NCI-H82 treated with DMSO at 0.1 percent for 48 hours (cell line): ENCODE results near the gene GLB1L3.
"Not testable (repeated sequence)": the region's sequence is repeated elsewhere in the genome, so short reads cannot be mapped to it uniquely, and the experiment has no call there.

Experiments used
- DNase-seq: peaks from one replicate; lab custom pipeline; 2025; ENCODE audit not compliant: unreplicated experiment; lab: John Stamatoyannopoulos, UW

The GLB1L3 gene

DNA sequence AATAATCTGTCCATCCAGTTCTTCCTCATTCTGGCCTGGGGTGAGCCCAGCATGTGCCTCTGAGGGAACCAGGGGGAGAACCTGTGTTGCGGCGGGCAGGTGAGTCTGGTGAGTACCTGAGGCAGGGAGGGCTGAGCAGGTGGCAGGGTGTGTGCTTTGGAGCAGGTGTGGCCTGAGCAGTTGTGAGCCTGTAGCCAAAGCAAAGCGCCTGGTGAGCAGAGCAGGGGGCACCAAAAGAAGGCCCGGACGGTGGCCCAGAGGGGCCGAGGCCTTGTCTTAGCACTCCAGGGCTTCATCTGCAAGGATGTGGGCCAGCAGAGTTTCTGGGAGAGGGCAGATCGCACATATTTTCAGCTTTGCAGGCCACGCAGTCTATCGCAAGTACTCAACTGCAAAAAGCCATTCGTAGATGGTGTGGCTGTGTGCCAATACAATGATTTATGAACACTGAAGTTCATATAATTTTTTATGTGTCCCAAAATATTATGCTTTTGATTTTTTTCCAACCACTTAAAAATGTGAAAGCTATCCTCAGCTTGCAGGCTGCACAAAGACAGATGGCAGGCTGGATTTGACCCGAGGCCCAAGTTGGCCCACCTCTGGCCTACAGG, 64.3 kb downstream of the GLB1L3 start:
- no peak for DNase-seq

DNA sequence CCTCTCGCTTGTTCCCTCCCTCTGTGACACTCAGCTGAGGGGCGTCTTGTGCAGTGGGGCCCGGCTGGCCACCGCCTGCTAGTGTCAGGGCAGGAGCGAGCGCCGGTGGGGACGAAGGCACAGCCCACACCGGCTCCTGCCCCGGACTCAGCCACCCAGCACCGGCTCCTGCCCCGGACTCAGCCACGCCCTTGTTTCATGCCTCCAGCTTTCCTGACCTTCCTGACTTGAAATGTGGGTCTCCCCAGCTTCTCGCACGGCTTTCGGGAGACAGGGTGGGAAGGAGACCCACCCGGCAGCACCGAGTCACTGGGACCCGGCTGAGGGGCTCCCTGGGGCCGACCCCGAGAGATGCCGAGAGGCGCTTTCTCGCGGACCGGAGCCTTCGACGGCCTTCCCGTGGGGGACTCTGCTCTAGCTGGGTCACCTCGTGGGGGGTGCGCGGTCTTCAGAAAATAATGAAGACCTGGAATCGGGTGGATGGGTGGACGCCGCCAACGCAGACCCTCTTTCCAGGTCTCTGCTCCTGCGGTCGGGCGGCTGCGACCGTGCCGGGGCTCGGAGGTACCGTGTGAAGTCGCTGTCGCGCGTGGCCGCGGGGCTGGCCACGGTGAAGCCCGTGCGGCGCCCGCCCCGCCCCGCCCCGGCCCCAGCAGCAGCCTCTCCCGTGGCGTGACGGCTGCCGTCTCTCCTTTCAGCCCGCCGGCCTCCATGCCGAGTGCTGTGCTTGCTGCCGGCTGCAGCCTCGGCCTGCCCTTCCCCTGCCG, 65.8 kb downstream of the GLB1L3 start:
- DNase-seq, result no peak

DNA sequence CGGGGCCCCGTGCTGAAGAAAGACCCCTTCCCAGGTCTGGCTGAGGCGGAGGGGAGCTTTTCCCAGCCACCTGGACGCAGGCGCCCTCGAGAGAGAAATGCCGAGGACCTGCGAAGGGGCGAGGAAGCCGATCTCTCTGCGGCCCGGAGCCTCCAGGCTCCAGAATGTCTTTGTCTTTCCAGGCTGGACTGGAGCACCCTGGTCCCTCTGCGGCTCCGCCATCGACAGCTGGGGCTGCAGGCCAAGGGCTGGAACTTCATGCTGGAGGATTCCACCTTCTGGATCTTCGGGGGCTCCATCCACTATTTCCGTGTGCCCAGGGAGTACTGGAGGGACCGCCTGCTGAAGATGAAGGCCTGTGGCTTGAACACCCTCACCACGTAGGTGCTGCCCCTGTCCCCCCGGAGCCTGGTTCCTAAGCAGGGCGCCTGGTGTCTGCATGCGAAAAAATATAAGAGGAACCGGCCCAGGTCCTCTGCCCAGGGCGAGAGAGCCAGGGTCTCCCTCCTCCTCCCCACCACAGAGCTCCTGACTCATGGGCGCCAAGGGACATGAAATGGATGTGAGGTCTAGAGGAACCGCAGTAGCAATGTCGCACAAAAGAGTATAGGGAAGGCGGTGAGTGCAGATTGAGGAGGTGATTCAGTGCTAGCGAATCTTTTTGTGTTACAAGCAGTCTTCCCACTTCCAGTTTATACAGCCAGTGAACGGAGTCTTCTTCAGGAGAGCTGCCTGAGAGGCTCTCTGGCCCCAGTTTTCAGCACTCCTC, 66.6 kb downstream of the GLB1L3 start:
- no peak for DNase-seq

DNA sequence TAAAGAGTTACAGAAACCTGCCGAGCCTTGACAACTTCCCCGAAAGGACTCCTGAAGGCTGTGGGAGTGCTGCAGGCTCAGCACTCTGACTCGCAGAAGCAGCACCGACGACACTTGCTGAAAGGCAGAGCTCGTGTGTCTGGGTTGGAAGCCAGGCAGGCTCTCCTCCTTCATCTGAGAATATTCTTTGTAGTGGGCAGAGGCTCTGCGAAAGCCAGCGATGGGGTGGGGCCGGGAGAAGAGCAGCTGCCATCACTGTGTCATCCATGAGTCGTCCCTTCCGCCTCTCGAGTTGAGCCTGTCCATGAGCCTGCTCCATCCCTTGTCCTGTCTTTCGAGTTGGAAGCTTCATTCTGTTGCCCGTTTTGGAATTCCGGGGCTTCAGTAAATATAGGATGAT, 67.5 kb downstream of the GLB1L3 start:
- DNase-seq, result no peak

DNA sequence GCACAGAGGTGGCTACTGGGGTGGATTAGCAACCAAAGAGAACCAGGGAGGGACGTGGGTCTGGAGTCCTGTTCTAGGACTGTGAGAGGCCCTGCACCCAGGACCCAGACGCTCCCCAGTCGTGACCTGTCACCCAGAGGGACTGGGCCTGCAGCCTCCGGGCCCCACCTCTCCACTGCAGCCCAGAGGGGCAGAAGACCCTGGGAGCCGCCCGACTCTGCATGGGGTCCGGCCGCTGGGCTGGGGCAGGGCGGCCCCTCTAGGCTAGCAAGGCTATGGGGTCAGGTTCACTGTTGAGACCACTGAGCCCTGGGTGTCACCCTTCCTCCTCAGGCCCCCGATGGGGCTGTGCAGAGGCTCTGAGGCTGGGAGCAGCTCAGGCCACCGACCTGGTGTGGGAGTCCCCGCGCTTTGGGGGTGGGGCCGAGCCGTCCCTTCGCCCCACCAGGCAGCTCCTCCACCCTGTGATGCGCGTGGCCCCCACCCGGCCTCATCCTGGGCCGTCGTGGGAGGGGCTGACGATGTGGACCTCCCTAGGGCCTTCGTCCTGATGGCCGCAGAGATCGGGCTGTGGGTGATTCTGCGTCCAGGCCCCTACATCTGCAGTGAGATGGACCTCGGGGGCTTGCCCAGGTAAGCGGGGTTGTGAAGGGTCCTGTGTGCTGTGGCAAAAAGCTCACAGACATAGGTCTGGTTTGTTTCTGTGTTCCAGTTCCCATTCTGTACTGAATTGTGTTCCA, 68.5 kb downstream of the GLB1L3 start:
- not testable (repeated sequence) for DNase-seq

DNA sequence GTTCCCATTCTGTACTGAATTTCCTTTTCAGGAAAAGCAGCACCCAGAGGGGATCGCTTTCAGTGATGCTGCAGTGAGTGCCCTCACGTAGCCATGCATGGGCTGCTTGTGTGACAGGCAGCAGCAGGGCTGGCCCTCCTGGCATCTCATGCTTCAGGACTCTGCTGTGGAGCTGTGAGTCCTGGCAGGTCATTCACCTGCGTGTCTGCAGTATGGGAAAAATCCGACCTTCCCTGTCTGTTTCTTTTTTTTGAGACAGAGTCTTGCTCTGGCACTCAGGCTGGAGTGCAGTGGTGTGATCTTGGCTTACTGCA, 69.0 kb downstream of the GLB1L3 start:
- DNase-seq, result no peak

DNA sequence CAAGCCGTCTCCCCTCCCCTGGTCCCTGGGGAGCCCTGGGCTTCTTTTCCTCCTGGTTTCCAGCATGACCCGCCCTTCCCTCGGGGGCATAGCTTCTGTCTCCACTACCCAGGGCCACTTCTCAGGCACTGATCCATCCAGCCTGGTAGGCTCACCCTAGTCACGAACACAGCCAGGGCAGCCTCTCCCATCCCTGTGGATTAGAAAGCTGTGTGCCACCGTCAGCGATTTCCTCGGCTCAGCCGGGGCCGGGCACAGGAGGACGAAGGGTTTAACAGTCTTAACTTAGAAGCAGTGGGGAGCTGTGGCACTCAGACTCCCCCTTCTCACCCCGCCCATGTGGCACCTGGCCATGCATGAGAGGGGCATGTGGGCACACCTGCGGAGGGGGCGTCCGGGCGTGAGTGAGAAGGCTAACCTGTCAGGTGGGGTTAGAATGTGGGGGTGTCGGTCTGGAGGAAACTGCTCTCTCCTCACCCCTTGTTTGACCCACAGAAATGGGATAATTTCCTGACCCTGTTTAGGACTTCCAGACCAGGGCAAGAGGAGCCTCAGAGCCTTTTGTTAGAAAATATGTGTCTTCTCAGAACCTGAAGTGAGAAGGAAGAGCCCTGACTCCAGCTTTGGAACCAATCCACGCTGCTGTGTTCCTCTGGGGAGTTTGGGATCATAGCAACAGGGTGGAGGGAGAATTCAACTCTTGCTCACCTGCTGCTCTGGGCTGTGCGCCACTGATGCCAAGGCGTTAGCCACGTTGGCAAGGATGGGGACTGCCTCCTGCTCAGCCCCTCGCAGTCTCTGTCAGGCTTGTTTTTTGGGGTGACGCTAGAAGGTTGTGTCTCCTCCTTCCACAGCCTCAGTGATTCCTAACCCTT, 70.2 kb downstream of the GLB1L3 start:
- DNase-seq, result no peak

DNA sequence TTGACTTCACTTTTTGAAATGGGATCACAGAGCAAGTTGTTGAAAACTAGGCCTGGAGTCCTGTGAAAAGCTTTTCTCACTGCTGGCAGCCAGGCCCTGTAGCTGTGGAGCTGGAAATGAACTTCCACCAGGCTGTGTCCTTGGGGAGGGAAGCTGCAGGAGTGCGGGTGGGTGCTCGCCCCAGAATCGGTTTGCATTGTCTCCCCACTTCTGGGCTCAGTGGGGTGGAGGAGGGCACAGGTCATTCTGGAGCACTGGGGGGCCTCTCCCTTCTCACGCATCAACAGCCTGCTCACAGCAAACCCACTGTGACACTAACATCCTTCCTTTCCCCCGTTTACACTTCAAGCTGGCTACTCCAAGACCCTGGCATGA, 70.8 kb downstream of the GLB1L3 start:
- DNase-seq, result no peak

DNA sequence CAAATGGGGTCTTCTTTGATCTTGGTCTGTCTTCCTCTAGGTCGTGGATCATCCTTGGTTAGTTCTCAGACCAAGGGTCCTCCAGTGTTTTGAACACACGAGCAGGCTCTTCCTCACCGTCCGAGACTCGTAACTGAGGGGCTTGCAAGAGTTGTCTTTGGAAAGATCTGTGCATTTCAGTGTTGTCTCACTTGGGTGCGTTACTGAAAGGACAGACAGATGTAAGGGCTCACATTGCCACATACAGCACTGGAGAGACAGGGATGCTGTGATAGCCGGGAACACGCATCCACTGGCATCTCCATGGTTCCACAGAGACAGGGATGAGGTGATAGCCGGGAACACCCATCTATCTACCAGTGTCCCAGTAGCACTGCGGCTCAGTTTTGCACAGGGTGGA, 71.3 kb downstream of the GLB1L3 start:
- no peak for DNase-seq

DNA sequence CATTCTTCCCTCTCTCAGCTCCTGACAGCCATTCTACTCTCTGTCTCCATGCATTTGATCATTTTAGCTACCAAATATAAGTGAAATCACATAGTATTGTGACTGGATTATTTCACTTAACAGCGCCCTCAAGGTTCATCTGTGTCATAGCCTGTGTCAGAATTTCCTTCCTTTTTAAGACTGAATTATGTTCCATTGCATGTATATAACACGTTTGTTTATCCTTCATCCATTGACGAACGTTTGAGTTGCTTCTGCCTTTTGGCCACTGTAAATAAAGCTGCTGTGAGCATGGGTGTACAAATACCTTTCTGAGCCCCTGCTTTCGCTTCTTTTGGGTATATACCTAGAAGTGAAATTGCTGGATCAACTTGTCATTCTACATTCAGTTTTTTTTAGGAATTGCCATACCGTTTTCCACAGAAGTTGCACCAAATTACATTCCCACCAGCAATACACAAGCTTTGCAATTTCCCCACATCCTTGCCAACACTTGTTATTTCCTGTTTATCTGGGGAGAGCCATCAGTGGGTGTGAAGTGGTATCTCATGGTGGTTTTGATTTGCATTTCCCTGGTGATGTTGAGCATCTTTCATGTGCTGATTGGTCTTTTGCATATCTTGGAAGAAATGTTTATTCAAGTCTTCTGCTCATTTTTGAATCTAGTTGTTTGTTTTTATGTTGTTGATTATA, 73.1 kb downstream of the GLB1L3 start:
- DNase-seq, result no peak

DNA sequence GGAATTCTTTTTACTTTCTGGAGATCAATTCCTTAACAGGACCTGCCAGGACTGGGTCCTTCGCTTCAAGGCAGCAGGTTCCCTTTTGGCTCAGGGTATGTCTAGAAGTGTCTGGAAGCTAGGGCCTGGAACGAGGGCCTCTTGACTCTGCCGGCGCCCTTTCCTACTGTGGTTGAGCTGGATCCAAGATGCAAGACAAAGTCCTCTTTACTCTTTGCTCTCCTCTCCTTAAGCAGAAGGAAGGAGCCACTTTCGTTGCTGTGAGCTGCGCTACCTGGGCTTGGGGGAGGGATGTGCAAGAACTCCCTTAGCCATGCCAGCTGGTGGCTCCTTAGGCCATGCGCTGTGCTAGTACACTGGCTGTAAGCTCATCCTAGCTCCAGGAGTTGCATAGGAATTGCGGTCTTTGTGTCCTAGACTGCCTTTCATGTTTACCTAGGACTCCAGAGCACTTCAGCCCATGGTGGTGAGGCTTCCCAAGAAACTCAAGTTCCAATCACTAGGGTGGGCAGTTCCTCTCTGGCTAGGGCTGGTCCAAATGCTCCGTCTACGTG, 73.7 kb downstream of the GLB1L3 start:
- no peak for DNase-seq

DNA sequence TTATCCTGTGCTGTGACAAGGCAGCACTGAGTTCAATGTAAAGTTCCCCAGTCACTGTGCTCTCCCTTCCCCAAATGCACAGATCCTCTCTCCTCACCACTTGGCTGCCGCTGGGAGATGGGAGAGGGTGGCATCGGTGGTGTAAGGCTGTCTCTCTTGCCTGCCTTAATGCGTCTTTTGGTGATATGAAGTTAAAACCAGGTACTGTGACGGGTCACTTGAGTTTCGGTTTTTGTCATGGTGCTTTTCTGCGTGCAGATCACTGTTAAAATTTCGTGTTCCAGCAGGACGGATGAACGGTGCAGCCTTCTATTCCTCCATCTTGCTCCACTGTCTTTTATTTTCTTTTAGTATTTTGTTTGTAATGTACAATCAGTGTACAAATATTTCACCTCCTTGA, 74.2 kb downstream of the GLB1L3 start:
- DNase-seq, result no peak

DNA sequence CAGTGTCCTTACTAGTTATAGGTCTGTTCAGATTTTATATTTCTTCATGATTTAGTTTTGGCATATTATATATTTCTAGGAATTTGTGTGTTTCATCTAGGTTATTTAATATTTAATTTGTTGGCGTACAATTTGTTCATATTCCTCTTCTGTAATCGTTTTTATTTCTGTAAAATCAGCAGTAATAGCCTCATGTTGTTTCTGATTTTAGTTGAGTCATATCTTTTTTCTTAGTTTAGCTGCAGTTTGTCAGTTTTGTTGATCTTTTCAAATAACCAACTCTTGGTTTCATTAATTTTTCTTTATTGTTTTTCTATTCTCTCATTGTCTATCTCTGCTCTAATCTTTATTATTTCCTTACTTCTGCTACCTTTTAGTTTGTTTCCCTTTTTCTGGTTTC, 75.9 kb downstream of the GLB1L3 start:
- no peak for DNase-seq

DNA sequence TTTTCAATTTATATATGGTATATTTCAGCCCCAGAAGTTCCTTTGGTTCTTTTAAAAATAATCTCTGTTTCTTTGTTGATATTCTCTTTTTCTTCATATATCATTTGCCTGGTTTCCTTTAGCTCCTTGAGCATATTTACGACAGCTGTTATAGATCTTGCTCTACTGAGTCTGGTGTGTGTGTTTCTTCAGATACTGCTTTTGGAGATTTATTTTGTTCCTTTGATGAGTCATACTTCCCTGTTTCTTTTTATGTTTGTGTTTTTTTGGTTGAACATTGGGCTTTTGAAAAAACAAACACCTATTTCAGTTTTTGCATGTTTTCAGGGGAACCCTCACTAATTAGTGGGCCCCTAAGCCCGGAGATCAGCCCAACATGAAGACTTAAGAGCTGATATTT, 79.0 kb downstream of the GLB1L3 start:
- DNase-seq, result no peak

DNA sequence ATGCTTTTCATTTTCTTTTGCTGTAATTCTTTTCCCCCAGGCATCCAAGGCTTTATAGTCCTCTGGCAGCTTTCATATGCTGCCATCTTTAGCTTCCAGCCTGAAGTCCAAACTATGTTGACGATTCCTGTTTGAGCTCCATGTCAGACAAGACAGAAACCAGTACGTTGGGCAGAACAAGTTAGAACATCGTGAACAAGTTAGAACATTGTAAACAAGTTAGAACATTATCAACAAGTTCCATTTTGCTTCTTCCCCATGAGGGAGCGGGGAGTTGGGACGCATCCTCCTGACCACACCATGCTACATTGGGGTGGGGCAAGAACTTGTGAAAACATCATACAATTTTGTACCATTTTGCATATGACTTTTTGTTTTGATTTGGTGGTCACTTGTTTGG, 79.5 kb downstream of the GLB1L3 start:
- no peak for DNase-seq

DNA sequence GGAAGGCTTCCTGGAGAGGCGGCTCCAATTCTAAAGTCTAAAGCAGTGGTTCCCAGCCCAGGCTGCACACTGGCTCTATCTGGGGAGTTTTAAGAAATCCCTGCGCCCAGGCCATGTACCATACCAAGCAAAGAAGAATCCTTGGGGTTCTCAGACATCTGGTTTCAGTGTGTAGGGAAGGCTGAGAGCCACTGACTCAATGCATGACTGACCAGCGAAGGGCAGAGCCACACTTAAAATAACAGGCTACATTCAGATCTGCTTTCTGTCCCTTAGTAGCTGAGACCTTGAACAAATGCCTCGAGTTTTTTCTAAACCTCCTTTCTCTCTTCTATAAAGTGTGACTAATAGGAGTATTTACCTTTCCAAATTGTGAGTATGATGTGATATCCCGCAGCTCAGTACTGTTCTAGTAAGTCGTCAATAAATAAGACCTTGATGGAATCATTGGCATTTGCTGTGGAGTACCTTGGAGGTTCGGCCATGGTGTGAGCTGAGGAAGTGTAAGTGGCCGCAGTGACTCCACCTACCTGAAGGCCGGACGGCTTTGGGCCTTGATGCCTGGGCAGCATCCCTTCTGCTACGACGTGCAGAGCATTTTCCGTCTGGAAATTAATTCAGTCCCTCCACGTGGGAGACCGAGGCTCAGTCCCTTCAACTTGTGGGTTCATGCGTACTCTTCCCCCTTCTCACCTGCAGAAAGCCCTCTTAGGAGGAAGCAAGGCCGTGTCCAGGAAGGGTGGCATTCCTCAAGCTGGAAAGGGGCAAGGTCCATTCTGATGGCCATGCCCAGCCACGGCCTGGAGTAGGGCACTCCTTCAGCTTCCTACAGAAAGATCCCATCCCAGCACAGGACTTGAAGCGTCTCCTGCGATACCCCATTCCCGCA, 80.7 kb downstream of the GLB1L3 start:
- DNase-seq, result no peak

DNA sequence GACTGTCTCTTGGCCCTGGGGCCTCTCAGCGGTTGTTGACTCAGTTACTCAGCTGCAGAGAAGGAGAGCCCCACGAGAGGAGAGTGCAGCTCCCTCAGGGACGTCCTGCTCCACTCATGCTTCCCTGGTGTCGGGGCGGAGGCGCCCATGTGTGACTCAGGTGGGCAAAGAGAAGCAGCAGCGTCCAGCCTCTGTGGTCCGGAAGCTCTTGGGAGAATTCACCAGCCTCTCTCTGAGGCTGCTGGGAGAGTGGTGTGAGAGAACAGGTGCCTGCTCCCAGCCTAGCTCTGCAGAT, 81.3 kb downstream of the GLB1L3 start:
- no peak for DNase-seq

DNA sequence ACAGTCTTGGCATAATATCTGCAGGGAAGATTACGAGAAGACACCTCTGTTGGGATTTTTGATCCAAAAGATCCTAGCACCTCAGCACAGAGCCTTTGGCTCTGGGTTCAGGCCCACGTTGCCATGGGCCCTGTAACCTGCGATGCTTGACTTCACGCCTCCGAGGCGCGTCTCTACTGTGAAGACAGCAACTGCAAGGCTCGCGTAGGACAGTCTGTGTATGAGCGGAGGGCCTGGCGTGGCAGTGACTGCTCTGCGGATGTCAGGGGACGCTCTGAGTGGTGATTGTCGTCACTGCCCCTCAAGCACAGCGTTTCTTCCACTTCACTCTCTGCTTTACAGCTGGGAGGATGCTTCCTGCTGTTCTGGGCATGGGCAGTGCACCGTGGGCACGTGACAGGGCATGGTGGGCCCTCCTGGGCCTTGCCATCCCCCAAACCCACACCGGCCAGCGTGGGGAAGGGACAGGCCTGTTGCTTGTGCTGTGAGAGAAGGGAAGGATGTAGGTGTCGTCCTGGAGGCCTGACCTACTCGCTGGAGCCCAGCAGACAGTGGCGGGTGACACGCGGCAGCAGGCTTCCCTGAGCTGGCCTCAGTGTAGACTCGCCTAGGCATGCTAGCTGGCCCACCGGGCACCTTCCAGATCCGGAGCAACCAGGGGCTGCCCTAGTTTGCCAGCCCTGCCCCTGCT, 82.1 kb downstream of the GLB1L3 start:
- DNase-seq, result no peak
